DMS53 (cell line): Measurements from ENCODE around the gene PTPRN2.

ENCODE experiments used
- DNase-seq: peaks from one replicate; lab custom pipeline; 2025; lab: John Stamatoyannopoulos, UW

The PTPRN2 gene

DNA sequence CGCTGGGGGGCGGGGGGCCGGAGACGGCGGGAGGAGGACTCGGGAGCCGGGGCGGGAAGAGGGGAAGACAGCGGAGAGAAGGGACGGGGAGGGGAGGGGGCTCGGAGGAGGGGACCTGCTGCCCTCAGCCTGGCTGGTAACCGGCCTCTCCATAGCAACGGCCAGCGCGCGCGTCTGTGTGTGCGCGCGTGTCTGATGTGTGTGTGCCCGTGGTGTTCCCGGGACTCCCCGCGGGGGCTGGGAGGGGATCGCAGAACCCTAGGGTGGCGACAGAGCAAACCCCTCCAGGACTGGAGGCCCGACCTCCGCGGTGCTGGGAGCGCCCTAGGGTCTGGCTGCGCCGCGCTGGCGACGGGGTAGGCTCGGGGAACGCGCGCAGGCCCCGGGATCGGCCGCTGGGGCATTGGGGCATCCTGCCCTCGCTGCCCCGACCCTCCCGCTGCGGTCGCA, 894.5 kb downstream of the PTPRN2 start:
- DNase-seq = peak; percentile 74

DNA sequence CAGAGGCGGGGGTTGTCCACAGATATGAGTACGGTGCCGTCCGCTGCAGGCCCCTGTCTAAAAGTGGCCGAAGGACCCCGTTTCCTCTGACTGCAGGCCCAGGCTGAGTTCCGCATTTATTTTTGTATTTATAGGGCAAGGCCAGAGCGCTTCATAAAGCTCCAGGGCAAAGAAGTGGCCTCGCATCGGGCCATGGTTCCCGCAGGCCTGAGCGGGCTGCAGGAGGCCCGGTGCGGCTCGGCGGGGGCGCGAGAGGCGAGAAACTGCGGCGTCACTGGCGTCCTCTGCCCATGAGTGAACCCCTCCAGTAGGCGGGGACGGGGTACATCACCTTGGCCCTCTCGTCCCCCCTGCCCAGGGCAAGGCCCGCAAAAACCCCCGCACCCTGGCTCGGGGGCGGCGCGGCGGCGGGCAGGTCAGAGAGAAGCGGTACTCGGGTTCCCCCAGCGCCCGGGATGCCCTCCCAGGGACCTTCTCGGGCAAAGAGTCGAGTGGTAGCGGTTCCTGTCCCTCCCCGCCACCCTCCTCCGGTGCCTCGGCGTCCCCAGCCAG, 895.1 kb downstream of the PTPRN2 start:
- DNase-seq = peak; percentile 84

DNA sequence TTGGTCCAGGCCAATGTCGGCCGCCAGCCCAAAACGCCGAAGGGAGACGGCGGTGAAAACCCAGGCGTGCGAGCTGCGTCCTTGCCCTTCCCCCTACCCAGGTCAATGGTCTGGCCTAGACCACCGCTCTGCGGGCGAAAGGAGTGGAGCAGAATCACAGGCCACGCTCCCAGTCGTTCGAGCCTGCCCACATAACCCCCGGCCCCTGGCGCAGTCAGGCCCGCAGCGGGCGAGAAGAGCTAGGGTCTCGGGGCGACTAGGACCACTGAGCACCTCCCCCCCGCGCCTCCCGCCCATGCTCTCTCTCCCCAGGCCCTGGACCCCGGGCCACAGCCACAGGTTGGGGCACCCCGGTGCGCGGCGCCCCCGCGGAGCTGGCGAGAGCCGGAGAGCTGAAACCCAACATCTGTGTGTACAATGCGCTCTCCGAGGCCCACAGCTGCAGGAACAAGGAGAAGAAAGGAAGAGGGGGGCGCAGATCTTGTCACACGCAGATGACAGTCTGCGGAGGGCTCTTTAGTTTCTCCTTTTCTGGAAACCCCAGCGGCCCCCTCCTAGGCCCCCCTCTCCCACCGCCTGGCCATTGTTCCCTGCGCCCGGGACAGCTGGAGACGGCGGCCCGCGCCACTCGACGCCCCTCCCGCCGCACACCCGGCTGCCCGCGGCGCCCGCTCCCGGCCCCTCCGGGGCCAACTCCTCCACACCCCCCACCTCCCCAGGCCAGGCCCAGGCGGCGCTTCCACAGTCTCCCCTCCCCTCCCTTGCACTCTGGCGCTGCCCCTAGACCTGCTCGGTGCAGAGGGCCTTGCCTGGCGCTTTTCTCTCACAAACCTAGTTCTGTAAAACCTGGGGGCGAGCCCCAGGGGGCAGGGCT, 895.8 kb downstream of the PTPRN2 start:
- DNase-seq = peak; percentile 80

DNA sequence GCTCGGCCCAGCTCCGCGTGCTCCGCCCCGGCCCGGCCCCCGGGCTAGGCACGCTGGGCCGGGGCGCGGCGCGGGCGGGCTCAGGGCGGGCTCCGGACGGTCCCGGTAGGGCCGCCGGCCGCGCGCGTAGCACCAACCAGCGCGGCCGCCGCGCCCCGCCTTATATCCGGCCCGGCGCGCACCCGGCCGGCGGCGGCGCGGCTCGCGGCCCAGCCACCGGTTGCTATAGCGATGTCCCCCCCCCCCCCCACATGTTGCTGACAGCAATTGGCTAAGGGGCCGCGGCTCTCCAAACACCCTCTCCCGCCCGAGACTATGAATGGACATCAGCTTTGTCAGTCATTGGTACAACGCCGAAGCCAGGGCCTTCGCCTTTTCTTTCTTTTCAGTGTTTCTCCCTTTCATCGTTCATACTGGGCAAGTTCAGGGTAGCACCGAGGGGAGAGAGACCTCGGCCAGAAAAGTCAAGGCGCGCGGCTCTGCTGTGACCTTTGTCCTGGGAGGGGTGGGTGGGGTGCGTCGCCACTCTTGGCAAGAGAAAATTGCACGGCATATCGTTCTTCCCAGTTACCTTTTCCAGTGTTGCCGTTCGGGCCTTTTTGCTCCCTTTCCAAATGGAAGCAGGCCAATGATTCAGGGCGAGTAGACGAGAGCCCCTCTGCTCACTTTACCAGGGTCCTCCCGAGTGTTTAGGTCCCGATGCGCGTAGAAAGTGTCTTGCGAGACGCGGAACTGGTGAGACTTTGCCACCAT, 896.6 kb downstream of the PTPRN2 start:
- peak; percentile 97 for DNase-seq

DNA sequence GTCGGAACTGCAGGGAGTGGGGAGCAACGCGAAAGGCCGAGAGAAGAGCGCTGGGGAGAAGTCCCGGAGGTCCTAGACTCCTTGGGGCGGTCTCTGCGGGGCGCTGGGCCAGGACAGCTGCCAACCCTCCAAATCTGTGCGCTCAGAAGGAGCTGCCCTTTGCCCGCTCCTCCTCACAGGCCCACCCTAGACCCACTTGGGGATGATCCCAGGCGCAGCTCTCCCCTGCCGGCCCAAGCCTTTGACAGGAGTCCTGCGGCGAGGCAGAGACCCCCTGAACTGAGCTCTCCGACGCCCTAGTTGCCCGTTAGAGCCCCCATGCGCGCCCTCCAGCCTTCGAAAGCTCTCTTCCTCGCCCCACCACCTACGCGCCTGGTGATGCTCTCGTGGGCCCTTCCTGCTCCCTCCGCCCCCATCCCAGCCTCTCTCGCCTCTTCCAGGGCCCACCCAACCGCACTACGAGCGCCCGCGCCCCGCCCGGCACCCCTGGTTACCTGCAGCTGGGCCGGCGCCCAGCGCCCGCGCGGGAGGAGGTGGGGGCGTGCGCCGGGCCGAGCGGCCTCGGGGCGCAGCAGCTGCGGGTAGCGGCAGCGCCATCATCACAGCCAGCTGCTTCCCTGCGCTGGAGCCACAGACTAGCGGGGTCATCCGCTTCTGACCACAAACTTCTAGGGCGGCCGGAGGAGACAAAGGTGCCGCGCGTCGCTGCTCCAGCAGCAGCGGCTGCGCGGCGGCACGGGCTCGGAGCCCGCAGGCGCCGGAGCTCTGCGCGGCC, 897.4 kb downstream of the PTPRN2 start:
- DNase-seq = peak; percentile 62

DNA sequence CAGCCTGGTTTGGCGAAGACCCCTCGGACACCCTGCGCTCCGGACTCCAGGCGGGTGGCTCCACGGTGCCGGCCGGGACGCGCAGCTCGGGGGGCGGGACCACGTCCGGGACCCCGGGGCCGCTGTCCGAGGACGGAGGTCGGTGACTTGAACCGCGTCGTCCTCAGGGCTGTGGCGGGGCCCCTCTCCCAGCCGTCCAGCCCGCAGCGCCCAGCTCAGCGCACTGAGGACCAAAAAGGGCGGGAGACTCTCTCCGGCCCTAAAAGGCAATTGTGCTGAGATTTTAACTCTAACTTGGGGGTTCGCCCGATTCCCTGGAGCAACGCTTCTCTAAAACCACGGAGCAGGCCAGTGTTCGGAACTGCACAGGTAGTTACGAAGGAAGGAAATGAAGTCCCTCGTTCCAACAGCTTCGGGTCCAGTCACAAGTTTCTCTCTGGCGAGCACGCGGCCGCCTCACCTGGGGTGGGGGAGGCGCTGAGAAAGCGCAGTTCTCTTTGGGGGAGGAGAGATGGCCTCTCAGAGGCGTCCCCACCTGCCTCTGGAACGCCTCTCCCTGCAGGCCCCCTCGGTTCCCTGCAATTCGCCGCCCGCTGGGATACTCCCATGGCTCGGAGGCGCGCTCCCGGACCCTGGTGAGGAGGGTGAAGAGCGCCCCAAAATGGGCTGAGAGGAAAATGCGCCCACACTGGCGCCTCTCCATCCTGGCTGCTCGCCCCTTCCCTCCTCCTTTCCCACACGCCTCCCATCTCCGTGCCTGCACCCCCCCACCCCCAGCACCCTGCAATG, 898.2 kb downstream of the PTPRN2 start:
- no peak for DNase-seq

DNA sequence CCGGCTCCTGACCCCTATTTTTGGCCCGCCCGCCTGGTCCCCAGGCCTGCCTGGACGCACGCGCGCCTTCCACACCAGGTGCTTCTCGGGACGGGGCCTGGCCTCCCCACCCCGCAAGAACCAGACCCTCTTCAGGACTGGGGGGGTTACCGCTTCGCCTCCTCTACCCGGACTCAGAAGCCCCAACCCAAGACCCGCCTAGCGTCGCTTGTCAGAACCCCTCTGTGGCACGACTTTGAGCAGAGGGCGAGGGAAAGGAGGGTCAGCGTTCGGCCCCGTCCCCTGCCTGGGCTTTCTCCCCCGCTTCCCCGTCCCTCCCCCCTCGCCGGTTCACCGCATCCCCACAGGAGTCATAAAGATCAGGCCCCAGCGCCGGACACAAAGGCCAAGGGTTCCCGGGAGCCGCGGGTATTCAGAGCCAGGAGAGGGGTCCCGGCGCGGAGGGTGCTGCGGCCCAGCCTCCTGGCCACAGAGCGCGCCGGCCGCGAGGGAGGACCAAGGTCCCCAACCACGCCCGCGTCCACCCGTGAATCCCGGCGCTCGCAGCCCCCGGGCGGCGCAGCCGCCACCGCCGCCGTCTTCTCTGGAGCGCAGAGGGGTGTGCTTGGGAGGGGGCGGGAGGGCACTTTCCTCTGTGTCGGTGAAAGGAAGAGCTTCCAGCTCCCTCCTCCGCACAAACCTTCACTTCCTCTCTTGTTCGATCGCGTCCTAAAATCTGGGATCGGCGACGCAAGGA, 898.9 kb downstream of the PTPRN2 start:
- no peak for DNase-seq

DNA sequence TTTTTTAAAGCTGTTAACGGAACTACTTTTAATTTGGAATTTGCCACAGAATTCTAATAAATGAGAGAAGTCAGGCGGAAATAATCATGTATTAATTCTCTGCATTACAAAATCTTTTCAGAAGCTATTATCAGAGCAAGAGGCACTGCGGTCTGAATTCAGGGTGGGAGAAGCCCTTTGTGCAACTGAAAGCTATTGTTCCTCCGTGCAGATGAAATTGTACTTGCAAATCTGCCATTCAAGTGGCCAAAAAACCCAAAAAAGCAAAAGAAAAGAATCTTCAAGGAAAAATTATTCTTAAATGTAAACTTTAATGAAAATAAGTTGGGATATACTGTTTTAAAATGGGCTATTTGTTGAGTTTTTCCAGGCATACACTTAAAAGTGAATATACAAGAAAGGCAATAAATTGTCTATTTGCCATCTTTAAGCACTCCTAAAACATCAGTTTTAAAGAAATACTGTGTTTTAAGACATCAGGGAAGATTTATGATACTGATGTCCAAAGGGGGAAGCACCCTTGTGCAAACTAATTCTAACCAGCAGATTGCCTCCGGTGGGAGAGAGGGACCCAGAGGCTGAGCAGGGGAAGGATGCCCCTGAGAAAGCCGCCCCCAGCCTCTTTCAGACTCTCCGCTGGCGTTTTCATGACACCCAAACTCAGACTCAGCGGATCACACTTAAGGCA, 899.6 kb downstream of the PTPRN2 start:
- no peak for DNase-seq

DNA sequence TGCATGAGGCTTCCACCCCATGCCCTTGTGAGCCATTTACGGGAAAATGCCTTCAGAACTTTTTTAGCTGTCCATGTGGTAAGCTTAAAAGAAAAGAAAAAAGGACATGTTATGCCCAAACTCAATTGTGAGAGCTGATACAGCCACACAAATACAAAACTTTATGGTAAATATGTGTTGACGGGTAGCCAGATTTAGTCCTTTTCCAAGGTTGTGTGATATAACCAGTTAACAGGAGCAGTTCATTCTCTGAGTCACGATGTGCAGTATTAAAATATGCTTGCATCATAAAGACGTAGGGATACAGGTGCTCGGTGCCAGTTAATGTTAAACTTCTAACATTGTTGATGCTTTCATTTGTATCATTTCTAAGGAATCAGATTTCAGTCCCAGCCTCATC, 900.5 kb downstream of the PTPRN2 start:
- DNase-seq = no peak

DNA sequence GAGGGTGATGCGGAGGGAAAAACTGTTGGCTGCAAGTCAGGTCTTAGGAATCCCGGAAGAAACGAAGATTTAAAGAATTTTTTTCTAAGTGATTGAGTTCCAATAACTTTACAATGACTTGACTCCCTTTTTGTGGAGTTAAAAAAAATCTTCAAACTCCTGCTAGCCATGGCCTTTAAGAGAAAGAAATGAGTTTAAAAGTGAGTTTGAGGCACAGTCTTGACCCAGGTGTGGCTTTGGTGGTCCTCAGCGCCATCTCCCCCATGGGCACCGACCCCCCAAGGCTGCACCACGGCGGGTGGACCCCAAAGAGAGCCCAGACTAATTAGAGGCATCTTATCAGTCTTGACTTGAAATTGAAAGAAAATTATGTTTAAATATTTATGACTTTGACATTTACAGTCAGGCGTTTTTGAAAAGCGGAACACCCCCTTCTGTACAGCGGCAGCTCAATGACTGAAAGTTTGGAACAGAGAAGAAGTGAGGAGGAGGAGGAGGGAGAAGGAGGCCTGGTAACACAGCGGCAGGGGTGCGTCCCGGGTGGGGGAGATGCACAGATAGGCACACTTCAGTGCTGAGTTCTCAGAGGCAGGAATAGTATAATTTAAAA, 901.2 kb downstream of the PTPRN2 start:
- no peak for DNase-seq

DNA sequence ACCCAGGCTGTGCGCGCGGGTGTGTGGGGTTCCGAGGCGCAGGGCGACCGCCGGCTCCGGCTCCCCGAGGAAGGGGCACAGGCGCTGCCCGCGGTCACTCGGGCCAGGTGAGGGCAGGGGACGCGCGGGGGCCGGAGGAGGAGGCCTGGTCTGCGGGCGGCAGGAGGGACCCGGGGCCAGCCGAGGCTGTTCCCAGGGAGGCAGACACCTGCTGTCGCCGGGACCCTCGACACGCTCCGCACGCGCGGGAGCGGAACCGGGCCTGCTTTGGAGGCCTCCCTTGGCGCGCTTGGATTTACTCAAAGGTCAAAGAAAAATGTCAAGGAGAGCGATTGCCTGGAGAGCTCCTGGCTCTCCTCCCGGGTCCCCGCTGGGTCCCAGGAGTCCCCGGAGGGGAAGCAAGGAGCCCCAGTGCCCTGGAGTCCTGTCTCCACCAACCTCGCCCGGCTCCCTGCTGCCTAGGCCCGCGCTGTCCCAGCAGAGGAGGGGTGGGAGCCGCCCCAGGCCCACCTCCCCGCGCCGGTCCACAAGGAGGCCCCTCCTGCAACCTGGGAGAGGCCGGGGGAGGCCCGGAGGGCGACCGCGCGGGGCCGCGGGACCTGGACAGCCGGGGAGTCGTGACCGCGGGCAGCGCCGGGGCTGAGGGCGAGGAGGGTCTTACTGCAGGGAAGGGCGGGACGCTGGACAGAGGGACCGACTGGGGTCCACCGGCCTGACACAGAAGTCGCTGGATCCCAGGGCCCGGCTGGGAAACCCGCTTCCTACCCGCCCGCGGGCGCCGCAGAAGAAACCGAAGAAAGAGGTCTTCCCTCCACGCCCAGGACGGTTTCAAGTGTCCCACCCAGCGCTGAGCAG, 902.0 kb downstream of the PTPRN2 start:
- no peak for DNase-seq

DNA sequence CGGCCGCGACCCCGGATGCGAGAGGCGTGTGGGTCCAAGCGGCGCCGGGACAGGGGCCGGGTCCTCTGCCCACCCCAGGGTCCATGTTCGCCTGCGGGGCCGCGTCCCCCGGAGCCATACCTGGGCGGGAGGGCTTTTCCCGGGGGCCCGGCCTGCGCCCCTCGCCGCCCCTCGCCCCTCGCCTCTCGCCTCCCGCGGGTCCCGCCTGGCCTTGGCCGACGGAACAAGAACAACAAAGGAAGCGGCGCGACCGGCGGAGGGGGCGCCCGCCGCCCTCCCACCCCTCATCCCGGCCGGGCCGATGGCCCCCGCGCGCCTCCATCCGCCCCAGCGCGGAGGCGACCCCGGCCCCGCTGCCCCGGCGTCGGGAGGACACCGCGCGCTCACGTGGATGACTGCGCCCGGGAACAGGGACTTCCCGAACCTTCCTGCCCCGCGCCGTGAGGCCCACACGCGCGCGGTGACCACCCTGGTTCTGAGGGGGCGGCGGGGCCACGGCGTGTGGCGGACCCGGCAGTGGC, 902.7 kb downstream of the PTPRN2 start:
- DNase-seq = no peak

DNA sequence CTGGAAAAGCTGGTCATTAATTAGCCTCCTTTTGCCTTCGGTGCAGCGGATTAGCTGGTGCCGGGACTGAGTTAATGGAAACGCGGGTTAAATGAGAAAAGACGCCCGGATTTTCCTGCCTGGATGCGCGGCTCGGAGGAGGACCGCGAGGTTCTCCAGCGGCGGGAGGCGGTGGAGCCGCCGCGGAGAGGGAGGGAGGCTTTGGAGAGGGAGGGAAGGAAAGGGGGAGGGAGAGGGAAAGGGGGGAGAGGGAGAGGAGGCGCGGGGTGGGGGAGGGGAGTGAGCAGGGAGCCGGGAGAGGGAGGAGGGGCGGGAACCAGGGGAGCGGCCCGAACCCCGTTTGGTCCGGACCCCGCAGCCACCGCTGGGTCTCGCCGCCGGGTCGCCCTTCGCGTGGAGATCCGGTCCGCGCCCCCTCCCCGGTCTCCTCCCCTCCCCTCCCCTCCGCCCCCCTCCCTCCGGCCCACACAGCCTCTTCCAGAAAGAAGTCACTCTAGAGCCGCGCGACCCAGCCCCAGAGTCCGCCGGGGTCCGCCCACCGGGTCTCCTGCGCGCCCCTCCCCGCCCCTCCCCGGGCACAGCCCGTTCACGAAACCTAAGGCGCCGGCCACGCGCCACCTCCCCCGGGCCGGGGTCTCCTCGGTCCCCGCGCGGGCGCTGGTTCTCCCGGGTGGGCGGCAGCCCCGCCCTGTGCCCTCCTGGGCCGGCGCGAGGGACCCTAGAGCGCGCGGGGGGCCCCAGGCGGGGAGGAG, 903.3 kb downstream of the PTPRN2 start:
- DNase-seq = no peak

DNA sequence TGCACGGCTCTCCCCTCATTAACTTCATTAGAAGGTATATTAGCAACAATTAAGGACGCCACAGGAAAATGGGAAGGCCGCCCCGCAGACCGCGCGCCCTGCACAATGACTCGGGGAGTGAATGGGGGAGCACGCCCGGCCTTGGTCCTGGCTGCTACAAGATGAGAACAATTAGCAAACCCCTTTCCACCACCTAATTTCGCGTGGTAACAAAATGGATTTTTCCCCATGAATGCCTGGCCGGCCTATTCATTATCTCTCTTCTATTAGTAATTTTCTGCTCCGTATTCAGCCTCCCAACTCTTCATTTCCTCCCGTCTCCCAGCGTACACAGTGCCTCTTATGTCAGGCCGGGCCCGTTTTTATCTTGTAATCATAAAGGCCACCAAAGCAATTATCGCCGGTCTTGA, 903.9 kb downstream of the PTPRN2 start:
- no peak for DNase-seq

DNA sequence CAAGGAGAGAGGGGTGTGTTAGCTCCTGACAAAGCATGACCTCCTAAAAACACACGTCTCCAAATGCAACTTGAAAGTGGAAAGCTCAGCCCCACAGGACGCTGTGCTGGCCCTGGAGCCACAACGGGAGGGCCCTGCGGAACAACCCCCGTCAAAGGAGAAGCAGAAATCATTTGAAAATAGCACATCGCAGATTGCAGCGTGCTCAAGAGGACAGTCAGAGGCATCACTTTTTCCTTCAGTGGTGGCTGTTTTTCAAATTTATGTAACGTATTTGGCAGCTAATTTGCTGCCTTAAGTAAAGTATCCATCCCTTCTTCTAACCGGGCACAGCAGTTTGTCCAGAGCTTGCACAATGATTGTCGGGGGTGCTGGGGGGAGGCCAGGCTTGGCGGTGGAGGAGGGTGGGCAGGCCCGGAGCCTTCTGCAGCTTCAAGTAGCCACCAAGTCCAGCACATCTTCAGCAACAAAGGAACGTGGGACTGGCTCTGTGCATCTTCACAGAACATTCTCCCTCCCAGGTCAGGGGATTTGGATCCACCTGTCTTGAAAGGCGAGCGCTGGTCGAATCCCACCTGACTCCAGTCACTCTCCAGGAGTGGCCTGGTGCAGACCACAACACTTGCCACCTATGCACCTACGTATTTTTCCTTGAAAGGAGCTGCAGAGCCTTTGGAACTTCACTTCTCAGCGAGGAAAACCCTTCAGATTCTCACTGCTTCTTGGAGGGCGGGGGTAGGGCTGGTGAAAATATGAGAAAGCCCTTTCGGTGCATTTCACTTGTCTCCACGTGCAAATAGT, 904.5 kb downstream of the PTPRN2 start:
- no peak for DNase-seq

DNA sequence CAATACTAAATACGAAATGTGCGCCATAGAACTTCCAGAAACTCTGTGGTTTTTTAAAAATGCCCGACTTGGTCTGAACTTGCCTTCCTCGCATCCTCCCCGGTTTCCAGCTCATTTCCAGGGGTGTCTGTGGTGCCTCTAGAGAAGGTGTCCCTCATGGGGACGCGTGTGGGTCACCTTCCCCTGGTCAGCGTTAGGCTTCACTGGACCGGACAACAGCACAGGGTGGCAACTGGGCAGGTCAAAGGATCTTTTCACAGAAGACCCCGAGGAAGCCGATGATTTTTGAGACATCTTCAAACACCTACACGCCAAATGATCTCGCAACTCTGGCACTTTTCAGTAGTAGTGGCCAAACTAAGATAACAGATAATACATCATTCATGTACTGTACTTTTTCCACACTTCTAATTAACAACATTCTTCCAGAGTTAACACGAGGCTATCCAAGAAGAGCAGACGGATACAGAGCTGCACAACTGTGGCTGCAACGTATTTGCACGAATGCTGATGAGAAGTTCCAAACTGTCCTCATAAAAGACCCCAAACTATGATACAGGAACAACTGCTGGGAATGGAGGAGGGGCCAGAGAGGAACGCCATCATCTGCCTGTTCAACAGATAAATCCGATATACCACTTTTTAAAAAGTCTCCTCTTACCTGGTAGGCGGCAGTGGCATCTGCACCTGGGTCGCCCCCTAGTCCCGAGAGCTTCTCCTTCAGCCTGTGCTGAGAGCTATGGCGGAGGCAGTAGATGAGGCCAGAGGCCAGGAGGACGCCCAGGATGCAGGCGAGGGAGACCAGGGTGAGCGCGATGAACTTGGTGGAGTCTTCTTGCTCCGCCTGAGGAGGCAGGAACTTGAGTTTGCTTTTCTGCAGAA, 905.3 kb downstream of the PTPRN2 start:
- no peak for DNase-seq
